Esophagus squamous epithelium (tissue), 4 donors: ENCODE data around the gene CACFD1.

Source experiments
- CTCF ChIP-seq, 6 experiments: fragments of 450-650 bp in 4 of 6; fragments of 200-600 bp in 2 of 6; sonication (generic) in 2 of 6; IDR thresholded peaks; one replicate each; pipeline ENCODE4 v1.5.1; 2016 to 2019; ENCODE audit warnings: antibody characterized with exemption in 6 of 6, mild to moderate bottlenecking in 4 of 6, moderate library complexity in 4 of 6
- POLR2A ChIP-seq, 4 donors: fragments of 450-650 bp; IDR thresholded peaks; one replicate each; pipeline ENCODE4 v1.6.1; 2017; ENCODE audit warnings: antibody characterized with exemption in 4 of 4, mild to moderate bottlenecking in 4 of 4, moderate library complexity in 3 of 4

GRCh38 chr9:133487331-133487725 lies 27.6 kb downstream of the CACFD1 start:
- TF ChIP-seq CTCF (IDR thresholded peaks at IDR 0.05): no peak
- TF ChIP-seq POLR2A (IDR thresholded peaks at IDR 0.05): no peak
